Measurements from ENCODE around the gene KY. TPM values are rescaled to one million over a fixed set of nuclear protein-coding genes. Genes with fewer than 3 reads are reported as not detected.
"Not testable (repeated sequence)": the region's sequence is repeated elsewhere in the genome, so short reads cannot be mapped to it uniquely, and the experiment has no call there.

KY gene
- total and polyA plus RNA-seq, 10 of the 15 experiments (the other 5 are each of a cell fraction or from before 2014, with no cell fraction given): 0.04 to 0.11 TPM; not detected in 8

DNA sequence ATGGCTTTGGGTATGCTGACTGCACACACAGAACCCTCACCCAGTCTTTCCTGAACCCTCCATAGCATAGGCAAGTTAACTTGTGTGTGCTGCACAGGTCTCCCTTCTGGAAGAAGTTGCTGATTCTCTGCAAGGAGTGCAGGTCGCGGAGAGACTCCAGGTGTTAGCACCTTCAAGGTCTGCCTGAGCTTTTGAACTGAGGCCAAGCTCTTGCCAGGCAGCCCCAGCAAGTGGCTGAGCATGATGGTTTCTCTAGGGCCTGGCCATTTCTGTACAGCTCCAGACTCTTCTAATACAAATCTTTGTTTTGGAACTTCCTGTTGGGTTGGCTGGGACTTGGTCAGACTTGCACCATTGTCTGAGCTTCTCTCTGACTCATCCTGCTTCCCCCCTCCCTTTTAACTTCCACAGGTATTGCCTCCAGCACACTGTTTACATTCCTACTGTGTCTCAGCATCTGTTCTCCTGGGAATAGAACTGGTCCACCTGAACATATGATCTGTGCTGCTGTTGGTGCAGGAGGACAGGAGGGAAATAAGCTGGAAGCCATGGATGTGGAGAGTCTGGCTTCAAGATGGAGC lies 53.3 kb downstream of the KY start (continued):
- no peak for TF ChIP-seq DPF2 (IDR thresholded peaks at IDR 0.05)
- TF ChIP-seq NFXL1 (IDR thresholded peaks at IDR 0.05; ENCODE audit: borderline replicate concordance): no peak
- TF ChIP-seq NR2F1 (conservative IDR thresholded peaks at IDR 0.05): no peak
- no peak for TF ChIP-seq FOXK2 (IDR thresholded peaks at IDR 0.05)
- no peak for TF ChIP-seq MYB (IDR thresholded peaks at IDR 0.05; ENCODE audit: borderline replicate concordance, low read depth, low read length)
- no peak for TF ChIP-seq PAX8 (IDR thresholded peaks at IDR 0.05)
- no peak for TF ChIP-seq SREBF1 (IDR thresholded peaks at IDR 0.05; ENCODE audit: low read length)

DNA sequence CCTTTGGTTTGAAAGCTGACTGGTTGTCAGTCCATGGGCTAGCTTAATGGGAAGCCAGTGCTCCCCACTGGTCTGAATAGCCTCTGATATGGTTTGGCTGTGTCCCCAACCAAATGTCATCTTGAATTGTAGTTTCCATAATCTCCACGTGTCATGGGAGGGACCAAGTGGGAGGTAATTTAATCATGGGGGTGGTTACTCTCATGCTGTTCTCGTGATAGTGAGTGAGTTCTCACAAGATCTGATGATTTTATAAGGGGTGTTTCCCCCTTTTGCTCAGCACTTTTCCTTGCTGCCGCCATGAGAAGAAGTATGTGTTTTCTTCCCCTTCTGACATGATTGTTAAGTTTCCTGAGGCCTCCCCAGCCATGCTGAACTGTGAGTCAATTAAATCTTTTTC lies 55.8 kb downstream of the KY start:
- POLR2A ChIA-PET; H3K4me2 ChIP-seq (ENCODE audit: control insufficient read depth, insufficient read depth); H3K9ac ChIP-seq (ENCODE audit: control insufficient read depth, insufficient read depth, low read length); DNase-seq (ENCODE audit: low read depth, low spot score); CTCF ChIA-PET; H3K27ac ChIP-seq (ENCODE audit: control insufficient read depth, insufficient read depth); in situ Hi-C loops (cut with MboI); H3K27me3 ChIP-seq (replicated peaks in 1 of 2; ENCODE audit: control insufficient read depth in 2 of 2, insufficient read depth in 2 of 2, low read length in 1 of 2); FAIRE-seq; RAD21 ChIA-PET (ENCODE audit: unreplicated experiment); ATAC-seq; H3K4me3 ChIP-seq; intact Hi-C loops (cut with micrococcal nuclease; ENCODE audit: unreplicated experiment); BruUV-seq (replicated peaks); H3K4me1 ChIP-seq (ENCODE audit: control insufficient read depth, insufficient read depth, low read length); H2AFZ ChIP-seq (ENCODE audit: control insufficient read depth, low read depth, low read length); H3K9me3 ChIP-seq (replicated peaks; ENCODE audit: control insufficient read depth, insufficient read depth, low read length); H3K79me2 ChIP-seq (ENCODE audit: control insufficient read depth, insufficient read depth, low read length); H4K20me1 ChIP-seq (ENCODE audit: control insufficient read depth, insufficient read depth); H3K36me3 ChIP-seq (ENCODE audit: control insufficient read depth in 2 of 2, insufficient read depth in 2 of 2, low read length in 1 of 2); SMC1A ChIA-PET (ENCODE audit: uncharacterized antibody, unreplicated experiment): not testable (repeated sequence)
- 24% methylated on average over 3 of the region's 3 CpGs for WGBS (ENCODE audit: insufficient coverage, insufficient replicate concordance, low lambda C conversion rate, missing lambda C conversion rate)

DNA sequence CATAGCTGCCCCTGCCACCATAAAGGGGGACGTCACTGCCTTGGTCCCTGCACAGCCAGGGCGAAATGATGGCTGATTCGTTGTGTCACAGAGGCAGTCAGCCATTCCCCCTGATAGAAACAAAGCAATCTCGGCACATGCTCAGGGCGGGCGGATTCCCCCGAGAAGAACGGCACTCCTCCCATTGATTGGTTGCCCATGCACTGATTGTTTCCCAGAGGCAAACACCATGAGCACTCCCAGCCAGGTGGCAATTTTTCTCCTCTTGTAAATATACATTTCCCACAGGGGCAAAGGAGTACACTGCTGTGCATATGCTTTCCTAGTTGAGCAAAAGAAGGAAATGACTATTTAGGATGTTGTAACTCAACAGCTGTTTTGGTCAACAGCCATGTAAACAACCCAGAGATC lies 56.5 kb downstream of the KY start:
- H2AFZ ChIP-seq (ENCODE audit: control insufficient read depth, low read depth, low read length): no peak overlapping the region
- H3K27me3 ChIP-seq (replicated peaks in 1 of 2; ENCODE audit: control insufficient read depth in 2 of 2, insufficient read depth in 2 of 2, low read length in 1 of 2): no peaks in the 10 kb centered on the region
- ATAC-seq (no peak), DNase-seq (ENCODE audit: low read depth, low spot score) (no peak), FAIRE-seq (no peak)
- H3K9ac ChIP-seq (ENCODE audit: control insufficient read depth, insufficient read depth, low read length): no peak overlapping the region
- no peaks in the 10 kb centered on the region for H3K79me2 ChIP-seq (ENCODE audit: control insufficient read depth, insufficient read depth, low read length)
- ChIA-PET SMC1A (ENCODE audit: uncharacterized antibody, unreplicated experiment) (no interaction called here), CTCF (no interaction called here), POLR2A (no interaction called here), RAD21 (ENCODE audit: unreplicated experiment) (no interaction called here)
- H3K9me3 ChIP-seq (replicated peaks; ENCODE audit: control insufficient read depth, insufficient read depth, low read length): no peaks in the 10 kb centered on the region
- no peaks in the 10 kb centered on the region for H3K4me1 ChIP-seq (ENCODE audit: control insufficient read depth, insufficient read depth, low read length)
- no peak overlapping the region for H3K27ac ChIP-seq (ENCODE audit: control insufficient read depth, insufficient read depth)
- no peak overlapping the region for H3K4me3 ChIP-seq
- in situ Hi-C loops (cut with MboI): no loop called here
- no peak overlapping the region for H3K4me2 ChIP-seq (ENCODE audit: control insufficient read depth, insufficient read depth)
- intact Hi-C loops (cut with micrococcal nuclease; ENCODE audit: unreplicated experiment): no loop called here
- no TSS peak for BruUV-seq (replicated peaks)
- H3K36me3 ChIP-seq (ENCODE audit: control insufficient read depth in 2 of 2, insufficient read depth in 2 of 2, low read length in 1 of 2): no peaks in the 10 kb centered on the region
- H4K20me1 ChIP-seq (ENCODE audit: control insufficient read depth, insufficient read depth): no peaks in the 10 kb centered on the region
- 49% methylated on average over 8 of the region's 8 CpGs for WGBS (ENCODE audit: insufficient coverage, insufficient replicate concordance, low lambda C conversion rate, missing lambda C conversion rate)
- no peak for TF ChIP-seq SUZ12 (IDR thresholded peaks at IDR 0.05; ENCODE audit: unreplicated experiment)
- TF ChIP-seq HCFC1 (IDR thresholded peaks at IDR 0.05; ENCODE audit: low read length): no peak
- no peak for TF ChIP-seq BMI1 (IDR thresholded peaks at IDR 0.05; ENCODE audit: borderline replicate concordance)
- no peak for TF ChIP-seq POLR2AphosphoS5 (IDR thresholded peaks at IDR 0.05; ENCODE audit: low read length)
- TF ChIP-seq, protein P1, sequence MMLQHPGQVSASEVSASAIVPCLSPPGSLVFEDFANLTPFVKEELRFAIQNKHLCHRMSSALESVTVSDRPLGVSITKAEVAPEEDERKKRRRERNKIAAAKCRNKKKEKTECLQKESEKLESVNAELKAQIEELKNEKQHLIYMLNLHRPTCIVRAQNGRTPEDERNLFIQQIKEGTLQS (IDR thresholded peaks at IDR 0.05; ENCODE audit: borderline replicate concordance, extremely low read depth, low read depth, low read length): no peak
- TF ChIP-seq, protein P2, sequence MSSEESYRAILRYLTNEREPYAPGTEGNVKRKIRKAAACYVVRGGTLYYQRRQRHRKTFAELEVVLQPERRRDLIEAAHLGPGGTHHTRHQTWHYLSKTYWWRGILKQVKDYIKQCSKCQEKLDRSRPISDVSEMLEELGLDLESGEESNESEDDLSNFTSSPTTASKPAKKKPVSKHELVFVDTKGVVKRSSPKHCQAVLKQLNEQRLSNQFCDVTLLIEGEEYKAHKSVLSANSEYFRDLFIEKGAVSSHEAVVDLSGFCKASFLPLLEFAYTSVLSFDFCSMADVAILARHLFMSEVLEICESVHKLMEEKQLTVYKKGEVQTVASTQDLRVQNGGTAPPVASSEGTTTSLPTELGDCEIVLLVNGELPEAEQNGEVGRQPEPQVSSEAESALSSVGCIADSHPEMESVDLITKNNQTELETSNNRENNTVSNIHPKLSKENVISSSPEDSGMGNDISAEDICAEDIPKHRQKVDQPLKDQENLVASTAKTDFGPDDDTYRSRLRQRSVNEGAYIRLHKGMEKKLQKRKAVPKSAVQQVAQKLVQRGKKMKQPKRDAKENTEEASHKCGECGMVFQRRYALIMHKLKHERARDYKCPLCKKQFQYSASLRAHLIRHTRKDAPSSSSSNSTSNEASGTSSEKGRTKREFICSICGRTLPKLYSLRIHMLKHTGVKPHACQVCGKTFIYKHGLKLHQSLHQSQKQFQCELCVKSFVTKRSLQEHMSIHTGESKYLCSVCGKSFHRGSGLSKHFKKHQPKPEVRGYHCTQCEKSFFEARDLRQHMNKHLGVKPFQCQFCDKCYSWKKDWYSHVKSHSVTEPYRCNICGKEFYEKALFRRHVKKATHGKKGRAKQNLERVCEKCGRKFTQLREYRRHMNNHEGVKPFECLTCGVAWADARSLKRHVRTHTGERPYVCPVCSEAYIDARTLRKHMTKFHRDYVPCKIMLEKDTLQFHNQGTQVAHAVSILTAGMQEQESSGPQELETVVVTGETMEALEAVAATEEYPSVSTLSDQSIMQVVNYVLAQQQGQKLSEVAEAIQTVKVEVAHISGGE (CRISPR knock-in tag; IDR thresholded peaks at IDR 0.05): no peak
